GM21717 (cell line): ENCODE results near the gene SMARCB1.

Experiments used
- ATAC-seq: cut with Tn5 transposase; IDR thresholded peaks from one replicate; pipeline ENCODE4 v1.9.1; 2021; ENCODE audit warnings: mild to moderate bottlenecking, moderate library complexity; ENCODE audit not compliant: unreplicated experiment

Gene SMARCB1

DNA sequence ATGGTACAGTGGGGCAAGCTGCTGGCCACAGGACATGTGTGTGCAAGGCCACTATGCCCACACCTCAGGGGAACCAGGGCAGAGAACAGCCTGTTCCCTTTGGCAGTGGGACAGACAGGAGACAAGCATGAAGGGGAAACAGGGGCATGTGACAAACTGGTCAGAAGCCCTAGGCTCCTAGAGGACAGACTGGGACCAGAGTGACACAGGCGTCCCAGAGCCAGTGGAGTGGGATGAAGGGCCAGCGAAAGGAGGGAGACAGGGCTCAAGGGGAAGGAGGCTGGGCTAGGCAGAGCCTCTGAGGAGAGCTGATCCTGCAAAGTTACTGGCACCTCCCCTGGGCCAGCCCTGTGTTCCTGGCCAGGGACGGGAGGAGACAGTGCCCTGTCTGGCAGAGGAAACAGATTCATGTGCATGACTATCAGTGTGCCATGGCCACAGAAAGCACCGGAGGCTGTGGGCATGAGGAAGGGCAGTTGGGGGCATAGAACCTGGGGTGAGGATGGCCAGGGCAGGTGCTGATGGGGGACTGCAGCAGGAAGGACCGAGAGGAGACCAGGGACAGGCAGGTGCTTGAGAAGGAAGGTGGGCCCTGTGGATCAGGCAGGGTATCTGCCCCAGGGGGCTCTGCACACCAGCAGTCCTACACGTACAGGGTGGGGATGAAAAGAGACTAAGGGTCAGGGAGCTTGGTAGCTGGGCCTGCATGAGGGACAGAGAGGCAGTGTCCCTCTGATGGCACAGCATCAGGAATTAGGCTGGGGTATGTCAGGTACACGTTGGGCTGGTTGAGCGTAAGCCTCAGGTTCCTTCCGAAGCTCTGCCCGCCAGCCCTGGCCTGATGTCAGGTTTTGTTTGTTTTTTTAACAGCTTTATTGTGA lies 42.3 kb downstream of the SMARCB1 start:
- ATAC-seq, result no peak

DNA sequence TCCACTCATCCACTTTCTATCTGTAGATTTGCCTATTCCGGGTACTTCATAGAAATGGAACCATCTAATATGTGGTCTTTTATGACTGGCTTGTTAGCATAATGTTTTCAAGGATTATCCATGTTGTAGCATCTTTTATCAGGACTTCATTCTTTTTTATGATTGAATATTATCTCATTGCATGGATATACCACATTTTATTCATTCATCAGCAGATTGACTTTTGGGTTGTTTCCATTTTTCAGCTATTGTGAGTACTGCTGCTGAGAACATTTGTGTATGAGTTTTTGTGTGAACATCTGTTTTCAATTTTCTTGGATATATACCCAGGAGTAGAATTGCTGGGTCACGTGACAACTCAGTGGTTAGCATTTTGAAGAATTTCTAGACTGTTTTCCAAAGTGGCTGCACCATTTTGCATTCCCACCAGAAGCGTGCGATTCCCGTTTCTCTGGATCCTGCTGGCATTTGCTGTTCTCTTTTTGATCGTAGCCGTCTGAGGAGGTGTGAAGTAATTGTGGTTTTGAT lies 43.1 kb downstream of the SMARCB1 start:
- no peak for ATAC-seq

GRCh38 chr22:23831261-23831660 lies 44.5 kb downstream of the SMARCB1 start:
- ATAC-seq, result no peak

DNA sequence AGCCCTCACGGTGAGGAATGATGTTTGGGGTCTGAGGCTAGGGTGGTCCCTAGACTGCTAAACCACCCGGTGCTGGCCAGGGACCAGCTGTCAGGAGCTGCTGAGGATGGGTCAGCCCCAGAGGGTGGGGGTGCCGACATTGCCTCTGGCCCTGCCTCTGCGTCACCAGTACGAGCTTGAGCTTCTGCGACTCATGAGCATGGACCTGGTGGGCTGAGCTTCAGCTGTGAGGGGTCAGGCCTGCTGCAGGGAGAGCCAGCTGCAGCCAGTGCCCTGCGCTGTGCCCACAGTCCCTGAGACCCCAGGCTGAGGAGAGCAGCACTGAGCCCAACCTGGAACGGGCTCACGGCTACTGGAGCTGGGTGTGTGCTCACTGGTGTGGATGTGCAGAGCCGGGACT lies 45.0 kb downstream of the SMARCB1 start:
- ATAC-seq, result no peak

DNA sequence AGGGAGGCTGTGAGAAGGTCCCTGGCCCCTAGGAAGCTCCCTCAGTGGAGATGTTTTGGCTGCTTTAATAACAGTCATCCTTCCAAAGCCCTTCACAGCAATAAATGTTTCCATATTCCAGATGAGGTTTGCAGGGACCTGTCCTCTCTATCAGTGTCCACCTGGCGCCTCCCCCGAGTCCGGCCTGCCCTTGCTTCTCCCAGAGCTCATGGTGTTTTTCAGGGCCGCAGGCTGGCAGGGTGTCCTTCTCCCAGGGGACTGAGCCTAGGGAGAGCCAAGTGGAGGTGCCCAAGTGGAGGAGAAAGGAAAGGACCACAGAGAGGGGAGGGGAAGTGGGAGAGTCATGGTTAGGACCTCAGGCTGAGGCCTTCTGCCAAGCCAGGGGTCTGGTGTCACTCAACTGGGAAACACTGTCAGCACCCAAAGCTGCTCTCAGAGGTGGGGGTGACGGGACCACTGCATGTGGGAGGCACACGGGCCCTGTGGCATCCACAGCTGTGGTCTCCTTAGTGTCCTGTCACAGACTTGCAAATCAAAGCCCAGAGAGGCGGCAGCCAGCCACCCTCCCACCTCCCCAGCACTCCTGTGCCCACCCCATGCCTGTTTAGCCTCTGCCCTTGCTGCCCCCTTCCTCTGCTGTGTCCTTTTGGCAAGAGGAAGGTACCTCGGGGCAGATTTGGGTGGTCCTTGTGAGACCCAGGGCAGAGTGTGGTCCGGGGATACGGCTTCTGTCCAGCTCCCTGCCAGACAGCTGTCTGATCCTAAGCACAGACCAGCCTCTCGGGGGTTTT lies 45.7 kb downstream of the SMARCB1 start:
- no peak for ATAC-seq

DNA sequence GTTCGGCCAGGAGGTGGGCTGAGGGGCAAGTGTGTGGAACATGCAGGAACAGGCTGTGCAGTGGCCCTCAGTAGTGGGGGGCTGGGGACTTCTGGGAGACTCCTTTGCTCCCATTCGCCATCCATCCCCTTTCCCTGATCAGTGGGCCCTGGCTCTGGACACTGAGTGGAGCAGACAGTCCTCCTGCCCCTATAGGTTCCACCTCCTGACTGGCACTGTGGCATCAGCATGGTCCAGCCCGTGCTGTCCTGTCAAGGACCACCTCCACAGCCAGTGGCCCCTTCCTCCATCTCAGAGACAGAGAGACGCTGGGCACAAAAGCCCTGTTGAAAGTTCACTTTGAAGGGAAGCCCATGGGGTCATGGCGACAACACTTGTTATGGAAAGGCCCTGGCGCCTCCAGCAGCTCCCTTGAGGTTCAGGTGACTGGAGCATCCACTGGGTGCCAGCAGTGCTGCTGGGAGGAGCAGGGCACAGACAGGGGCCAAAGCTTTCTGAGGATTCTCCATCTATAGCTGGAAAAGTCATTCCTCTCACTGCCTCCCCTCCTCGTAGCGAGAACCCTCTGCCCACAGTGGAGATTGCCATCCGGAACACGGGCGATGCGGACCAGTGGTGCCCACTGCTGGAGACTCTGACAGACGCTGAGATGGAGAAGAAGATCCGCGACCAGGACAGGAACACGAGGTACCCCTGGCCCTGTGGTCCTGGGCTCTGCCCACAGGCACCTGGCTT lies 46.4 kb downstream of the SMARCB1 start:
- ATAC-seq, result no peak

- no peak for ATAC-seq
Measured at GRCh38 chr22:23833911-23834317, 47.1 kb downstream of the SMARCB1 start.

DNA sequence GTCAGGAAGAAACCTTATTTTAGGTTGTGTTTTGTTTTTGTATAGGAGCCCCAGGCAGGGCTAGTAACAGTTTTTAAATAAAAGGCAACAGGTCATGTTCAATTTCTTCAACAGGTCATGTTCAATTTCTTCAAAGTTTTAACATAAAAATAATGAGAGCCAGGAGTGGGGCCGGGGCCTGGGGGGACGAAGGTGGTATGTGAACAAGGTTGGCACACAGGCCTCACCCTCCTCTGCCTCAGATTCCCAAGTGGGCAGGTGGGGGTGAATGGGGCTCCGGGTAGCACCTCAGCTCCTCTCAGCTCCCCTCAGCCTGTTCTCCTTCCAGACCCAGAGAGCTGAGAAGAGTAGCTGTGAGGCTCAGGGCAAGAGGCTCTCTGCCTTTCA lies 47.6 kb downstream of the SMARCB1 start:
- no peak for ATAC-seq

DNA sequence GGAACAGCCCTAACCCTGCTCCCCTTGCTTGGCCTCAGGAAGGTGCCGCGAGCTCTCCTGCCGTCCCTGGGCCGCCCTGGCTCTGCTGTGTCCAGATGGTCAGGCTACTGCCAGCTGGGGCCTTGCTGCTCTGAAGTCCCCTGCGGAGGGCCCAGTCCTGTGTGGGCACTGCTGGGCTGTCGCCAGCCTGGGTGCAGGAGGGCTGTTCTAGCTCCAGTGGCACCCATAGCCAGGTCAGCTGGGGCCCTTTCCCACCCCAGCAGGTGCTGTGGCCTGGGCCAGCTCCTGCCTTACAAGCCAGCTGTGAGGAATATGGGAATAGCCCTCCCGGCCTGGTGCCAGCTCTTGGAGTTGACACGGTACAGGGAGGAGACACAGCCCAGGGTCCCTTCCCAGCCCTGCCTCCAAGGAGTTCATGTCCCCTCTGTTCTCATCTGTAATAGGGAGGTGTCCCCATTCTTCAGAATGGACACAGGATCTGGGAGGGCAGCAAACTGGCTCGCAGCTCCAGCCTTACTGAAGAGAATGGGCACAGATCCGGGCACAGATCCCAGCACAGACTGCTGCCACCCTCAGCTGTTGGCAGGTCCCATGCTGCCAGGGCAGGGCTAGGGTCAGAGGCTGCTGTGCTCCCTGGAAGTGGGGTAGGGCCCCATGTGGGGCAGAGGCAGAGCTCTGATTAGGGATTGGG lies 48.2 kb downstream of the SMARCB1 start:
- ATAC-seq, result no peak

DNA sequence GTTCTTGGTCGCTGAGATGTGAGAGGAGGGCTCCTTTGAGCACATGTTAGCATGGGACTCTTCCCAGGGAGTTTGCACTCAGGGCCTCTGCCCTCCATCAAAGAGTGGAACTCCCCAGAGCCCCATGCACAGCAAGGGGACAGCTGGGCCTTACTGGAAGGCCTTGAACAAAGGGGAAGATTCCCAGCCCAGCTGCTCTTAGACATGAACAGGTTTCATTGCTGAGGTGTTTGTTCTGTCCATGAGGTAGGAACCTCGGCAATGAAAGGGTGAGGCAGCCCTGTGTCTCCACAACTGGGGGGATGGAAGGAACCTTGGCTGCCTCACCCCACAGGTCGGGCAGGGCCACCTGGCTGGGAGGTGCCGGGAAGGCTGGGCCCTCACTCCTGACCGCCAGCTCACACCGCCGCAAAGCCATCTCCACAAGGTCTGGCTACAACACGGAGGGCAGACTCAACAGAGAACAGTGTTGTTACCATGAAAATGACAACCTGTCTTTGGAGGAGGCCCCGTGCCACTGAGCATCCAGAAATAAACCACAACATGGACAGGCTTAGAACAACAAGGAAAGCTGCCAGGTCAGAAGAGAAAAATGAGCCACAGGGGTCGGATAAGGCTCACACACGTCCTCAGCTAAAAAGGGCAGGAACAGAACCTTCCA lies 48.8 kb downstream of the SMARCB1 start:
- ATAC-seq, result no peak

DNA sequence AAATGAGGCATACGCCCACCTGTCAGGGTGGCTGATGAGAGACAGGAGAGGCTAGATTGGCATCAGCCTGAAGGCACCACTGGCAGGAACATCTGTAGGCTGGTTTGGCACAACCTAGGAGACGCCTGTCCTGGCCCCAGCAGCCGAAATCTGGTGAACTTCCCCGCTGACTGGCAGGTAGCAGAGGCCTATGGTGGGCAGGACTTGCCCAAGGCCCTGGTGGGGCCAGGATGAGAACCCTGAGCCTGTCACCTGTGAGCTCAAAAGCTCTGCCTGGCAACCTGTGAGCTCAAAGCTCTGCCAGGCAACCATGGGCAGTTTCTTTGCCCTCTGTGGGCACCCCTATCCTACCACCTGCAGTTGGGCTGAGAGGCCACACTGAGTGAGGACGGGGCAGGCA lies 49.5 kb downstream of the SMARCB1 start:
- ATAC-seq, result no peak

DNA sequence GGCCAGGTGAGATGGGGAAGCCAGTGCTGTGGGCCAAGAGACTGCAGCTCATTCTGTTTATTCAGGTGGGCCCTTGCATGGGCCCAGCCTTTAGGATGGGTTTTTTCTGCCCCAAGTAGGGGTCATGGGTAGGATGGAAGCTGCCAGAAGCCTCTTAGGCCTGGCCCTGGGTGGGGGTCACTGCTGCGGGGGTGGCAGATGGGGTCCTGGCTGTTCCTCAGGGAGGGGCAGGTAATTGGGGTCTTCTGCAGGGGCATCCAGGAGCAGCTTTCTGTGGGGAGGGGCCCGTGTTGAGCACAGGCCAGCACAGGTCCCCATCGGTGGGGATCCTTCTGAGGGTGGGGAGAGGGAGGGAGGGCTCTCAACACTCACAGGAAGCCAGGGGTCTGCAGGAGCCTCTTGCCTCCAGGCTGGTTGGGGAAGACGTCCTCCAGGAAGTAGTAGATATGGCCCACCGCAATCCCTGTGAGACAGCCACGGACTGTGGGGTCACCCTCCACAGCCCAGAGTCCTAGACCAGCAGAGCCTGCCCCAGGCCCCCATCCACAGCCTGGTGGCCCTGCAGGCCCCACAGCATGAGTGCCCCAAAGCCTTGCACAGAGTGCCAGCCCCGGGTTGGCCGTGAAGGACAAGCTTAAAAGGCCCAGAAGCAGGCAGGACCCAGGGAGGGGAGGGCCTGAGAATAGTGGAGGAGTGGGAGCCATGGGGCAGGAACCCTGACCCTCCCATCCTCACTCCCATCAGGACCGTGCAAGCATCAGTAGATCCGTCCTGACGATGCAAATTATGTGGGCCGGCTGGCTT lies 50.1 kb downstream of the SMARCB1 start:
- no peak for ATAC-seq

- no peak for ATAC-seq
Measured at GRCh38 chr22:23837496-23837859, 50.7 kb downstream of the SMARCB1 start.

DNA sequence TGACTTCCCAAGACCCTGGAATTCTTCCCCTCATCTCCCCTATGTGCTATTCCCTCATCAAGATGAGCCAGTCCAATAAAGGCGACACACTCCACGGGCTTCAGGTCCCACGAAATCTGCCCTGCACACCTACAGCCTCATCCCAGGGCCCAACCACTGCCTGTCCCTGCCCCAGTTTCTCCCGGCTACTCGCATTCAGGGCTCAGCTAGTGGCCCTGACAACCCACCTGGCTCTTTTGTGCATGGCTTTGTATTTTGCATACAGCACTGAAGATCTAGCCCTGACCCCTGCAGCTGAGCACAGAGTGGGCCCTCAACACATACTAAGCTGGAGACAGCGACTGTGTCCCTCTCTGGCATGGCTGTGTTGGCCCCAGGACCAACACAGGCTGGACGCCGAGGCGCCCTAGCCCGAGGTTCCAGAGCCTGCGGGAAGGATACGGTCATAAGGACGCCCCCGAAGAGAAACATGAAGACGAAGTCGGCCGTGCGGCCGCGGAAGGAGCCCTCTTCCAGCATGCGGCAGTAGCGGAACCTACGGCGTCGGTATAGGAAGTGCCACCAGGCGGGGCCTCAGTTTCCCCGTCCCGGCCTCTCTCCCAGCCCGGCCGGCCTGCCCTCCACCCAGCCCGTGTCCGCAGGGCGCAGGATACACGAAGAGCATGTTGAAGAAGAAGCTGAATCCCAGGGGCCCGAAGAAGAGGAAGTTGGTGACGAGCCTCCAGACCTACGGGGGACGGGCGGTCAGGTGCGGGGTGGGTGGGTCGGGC lies 51.3 kb downstream of the SMARCB1 start:
- no peak for ATAC-seq

- peak; percentile 64 for ATAC-seq
Measured at GRCh38 chr22:23838681-23839468, 52.1 kb downstream of the SMARCB1 start, which contains the start of gene DERL3. Gene DERL3, minus strand, starts transcription at chr22:23839006. Its CDS starts 19 bp downstream, at chr22:23838987.

DNA sequence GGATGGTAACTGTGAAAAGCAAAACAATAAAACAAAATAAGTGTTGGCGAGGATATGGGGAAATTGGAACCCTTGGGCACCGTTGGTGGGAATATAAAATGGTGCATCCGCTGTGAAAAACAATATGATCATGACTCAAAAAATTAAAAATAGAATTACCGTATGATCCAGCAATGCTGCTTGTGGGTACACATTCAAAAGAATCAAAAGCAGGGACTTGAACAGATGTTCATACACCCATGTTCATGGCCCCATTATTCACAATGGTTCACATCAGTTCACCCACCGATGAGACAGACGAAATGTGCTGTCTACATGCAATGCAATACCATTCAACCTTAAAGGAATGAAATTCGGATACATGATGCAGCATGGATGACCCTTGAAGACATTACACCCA lies 53.3 kb downstream of the SMARCB1 start:
- no peak for ATAC-seq

- ATAC-seq, result no peak
Measured at GRCh38 chr22:23841292-23841691, 54.5 kb downstream of the SMARCB1 start.
